Measurements from ENCODE around the gene THRB.
"Not testable (repeated sequence)": the region's sequence is repeated elsewhere in the genome, so short reads cannot be mapped to it uniquely, and the experiment has no call there.

THRB gene

GRCh38 chr3:24135280-24135679, 359.4 kb downstream of the THRB start:
- DNase-seq = no peak

GRCh38 chr3:24133942-24134341, 360.7 kb downstream of the THRB start:
- DNase-seq = no peak

GRCh38 chr3:24133436-24133835, 361.2 kb downstream of the THRB start:
- no peak for DNase-seq

GRCh38 chr3:24129549-24129948, 365.1 kb downstream of the THRB start:
- DNase-seq = no peak

- peak; percentile 10 for DNase-seq
These were observed 366.2 kb downstream of the THRB start for GRCh38 chr3:24128199-24129005.

- no peak for DNase-seq
These were observed 371.1 kb downstream of the THRB start for GRCh38 chr3:24123596-24123995.

GRCh38 chr3:24120434-24120833, 374.2 kb downstream of the THRB start:
- no peak for DNase-seq

- no peak for DNase-seq
These were observed 375.3 kb downstream of the THRB start for GRCh38 chr3:24119321-24119751.

GRCh38 chr3:24117508-24117907, 377.1 kb downstream of the THRB start:
- DNase-seq = no peak

GRCh38 chr3:24111711-24112110, 382.9 kb downstream of the THRB start:
- no peak for DNase-seq

- no peak for DNase-seq
These were observed 384.6 kb downstream of the THRB start for GRCh38 chr3:24110051-24110450.

- no peak for DNase-seq
These were observed 392.9 kb downstream of the THRB start for GRCh38 chr3:24101676-24102168.

- DNase-seq = no peak
These were observed 393.8 kb downstream of the THRB start for GRCh38 chr3:24100696-24101402.

GRCh38 chr3:24096695-24097290, 397.9 kb downstream of the THRB start:
- DNase-seq = no peak

GRCh38 chr3:24096271-24096670, 398.4 kb downstream of the THRB start:
- no peak for DNase-seq

- not testable (repeated sequence) for DNase-seq
These were observed 399.8 kb downstream of the THRB start for GRCh38 chr3:24094818-24095217.

GRCh38 chr3:24088782-24089181, 405.9 kb downstream of the THRB start:
- DNase-seq = no peak

GRCh38 chr3:24087469-24087868, 407.2 kb downstream of the THRB start:
- DNase-seq = no peak

GRCh38 chr3:24086617-24087404, 407.8 kb downstream of the THRB start:
- no peak for DNase-seq

GRCh38 chr3:24086206-24086605, 408.4 kb downstream of the THRB start:
- no peak for DNase-seq

GRCh38 chr3:24072193-24072592, 422.5 kb downstream of the THRB start:
- DNase-seq = no peak

GRCh38 chr3:24069045-24069444, 425.6 kb downstream of the THRB start:
- no peak for DNase-seq

GRCh38 chr3:24067483-24067882, 427.2 kb downstream of the THRB start:
- no peak for DNase-seq
